ENCODE results near the gene ARHGAP40. TPM values are rescaled to one million over a fixed set of nuclear protein-coding genes. Genes with fewer than 3 reads are reported as not detected.

ARHGAP40 gene
- total RNA-seq, 2 donors from 2014 or later: not detected

DNA sequence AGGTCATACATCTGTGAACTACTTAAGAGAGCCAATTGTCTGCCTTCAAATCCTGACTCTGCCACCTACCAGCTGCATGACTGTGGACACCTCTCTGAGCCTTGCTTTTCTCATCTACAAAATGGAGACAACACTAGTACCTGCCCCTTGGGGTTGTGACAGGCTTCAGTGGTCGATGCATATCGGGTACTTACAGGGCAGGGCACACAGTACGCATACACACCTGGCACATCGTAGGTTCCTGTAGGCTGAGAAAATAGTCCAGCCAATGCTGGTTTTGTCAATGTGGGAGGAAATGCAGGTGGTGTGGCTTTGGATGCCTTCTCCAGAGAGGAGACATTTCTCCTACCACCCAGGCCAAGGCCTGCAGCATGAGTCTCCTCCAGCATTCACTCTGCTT, 18.3 kb upstream of the ARHGAP40 start:
- no peak overlapping the region for H3K4me3 ChIP-seq
- TF ChIP-seq, protein P1, sequence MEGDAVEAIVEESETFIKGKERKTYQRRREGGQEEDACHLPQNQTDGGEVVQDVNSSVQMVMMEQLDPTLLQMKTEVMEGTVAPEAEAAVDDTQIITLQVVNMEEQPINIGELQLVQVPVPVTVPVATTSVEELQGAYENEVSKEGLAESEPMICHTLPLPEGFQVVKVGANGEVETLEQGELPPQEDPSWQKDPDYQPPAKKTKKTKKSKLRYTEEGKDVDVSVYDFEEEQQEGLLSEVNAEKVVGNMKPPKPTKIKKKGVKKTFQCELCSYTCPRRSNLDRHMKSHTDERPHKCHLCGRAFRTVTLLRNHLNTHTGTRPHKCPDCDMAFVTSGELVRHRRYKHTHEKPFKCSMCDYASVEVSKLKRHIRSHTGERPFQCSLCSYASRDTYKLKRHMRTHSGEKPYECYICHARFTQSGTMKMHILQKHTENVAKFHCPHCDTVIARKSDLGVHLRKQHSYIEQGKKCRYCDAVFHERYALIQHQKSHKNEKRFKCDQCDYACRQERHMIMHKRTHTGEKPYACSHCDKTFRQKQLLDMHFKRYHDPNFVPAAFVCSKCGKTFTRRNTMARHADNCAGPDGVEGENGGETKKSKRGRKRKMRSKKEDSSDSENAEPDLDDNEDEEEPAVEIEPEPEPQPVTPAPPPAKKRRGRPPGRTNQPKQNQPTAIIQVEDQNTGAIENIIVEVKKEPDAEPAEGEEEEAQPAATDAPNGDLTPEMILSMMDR (IDR thresholded peaks at IDR 0.05): no peak
- H3K27me3 ChIP-seq: no peaks in the 10 kb centered on the region
- H3K27ac ChIP-seq: no peak overlapping the region
- no peaks in the 10 kb centered on the region for H3K36me3 ChIP-seq
- DNase-seq (ENCODE audit: low spot score): no peak
- H3K9me3 ChIP-seq: no peaks in the 10 kb centered on the region
- H3K4me1 ChIP-seq: peaks cover 0 to 27% of the 10 kb centered on the region in 2 donors

DNA sequence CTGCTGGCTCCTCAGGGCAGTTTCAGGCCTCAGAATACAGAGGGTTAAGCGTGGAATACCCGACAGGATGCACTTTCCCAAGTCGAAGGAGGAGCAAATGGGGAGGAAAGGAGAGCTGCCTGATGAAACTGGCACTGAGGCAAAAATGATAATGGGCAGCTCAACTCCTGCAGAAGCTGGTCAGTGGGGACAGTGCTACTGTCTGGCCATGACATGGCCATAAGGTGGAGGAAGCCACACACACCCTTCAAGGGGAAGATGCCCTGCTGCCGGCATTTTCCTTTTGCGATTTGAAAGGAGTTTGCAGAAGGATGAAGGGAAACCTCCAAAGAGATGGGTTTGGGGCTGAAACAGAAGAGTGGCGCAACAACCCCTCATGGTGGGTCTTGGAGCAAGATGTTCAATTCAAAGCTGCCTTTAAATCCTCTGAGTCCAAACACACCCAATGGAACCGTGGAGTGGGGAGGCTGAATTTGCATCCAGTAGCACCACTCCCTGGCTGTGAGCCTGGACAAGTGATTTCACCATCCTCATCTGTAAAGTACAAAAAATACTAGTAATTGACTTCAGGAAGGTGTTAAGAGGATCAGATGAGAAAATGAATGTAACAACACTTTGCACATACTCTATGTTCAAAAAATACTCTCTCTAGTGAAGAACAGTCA, 17.4 kb upstream of the ARHGAP40 start:
- H3K9me3 ChIP-seq: no peaks in the 10 kb centered on the region
- H3K4me1 ChIP-seq: peaks cover 0 to 22% of the 10 kb centered on the region in 2 donors
- H3K4me3 ChIP-seq: no peak overlapping the region
- no peaks in the 10 kb centered on the region for H3K27me3 ChIP-seq
- TF ChIP-seq, protein P1 (IDR thresholded peaks at IDR 0.05): no peak
- DNase-seq (ENCODE audit: low spot score): no peak
- H3K36me3 ChIP-seq: no peaks in the 10 kb centered on the region
- no peak overlapping the region for H3K27ac ChIP-seq

DNA sequence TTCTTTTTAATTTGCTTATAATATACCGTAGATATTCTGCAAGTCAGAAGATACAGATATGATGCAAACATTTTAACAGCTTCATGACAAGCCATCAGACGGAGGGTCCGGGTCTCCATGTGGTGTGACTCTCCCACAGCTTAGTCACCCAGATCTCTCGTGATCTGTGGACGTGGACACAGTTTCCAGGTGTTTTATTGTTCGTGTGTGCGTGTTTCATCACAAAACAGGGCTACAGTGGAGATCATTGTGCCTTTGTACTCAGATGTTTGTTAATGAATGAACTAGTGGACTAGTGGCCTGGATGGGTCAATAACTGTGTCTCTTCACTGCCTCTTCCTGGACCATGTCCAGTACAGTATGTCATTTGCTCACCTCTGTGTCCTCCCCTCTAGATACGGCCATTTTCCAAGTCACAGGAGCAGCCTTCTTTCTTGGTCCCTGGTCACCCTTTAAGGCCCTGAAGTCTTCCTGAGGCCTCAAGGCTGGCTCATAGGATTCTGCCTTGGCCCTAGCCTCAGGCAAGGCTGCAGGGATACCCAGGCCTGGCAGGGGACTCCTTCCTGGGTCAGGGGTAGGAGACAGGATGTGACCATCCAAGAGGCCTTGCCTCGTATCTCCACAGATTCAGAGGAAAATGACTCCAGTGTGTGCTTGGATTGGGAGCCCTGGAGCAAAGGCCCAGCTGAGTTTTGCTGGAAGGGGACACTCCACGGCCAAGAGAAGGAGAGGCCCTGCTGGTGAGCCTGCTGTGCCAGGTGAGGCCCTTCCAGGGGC, 16.0 kb upstream of the ARHGAP40 start:
- Histone ChIP-seq H3K27me3 (no peaks in the 10 kb centered on the region), H3K36me3 (no peaks in the 10 kb centered on the region), H3K27ac (no peak overlapping the region), H3K4me3 (no peak overlapping the region), H3K9me3 (no peaks in the 10 kb centered on the region), H3K4me1 (peaks cover 0 to 11% of the 10 kb centered on the region in 2 donors)
- DNase-seq (ENCODE audit: low spot score): no peak
- TF ChIP-seq, protein P1 (IDR thresholded peaks at IDR 0.05): no peak

DNA sequence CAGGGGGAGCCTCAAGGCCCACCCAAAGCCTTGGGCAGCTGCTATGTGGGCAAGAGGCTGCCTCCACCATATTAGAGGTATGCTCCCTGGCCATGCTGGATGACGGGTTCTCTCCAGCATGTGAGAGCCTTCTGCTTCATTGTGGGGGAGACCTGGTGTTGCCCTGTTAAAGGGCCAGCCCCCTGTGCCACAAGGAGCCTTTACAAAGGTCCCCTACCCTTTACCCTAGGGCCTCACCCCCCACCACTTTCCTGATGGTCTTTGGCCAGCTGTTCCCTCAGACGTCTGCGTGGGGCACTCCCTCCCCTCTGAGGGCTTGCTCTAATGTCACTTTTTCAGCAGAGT, 15.5 kb upstream of the ARHGAP40 start:
- Histone ChIP-seq H3K4me3 (no peak overlapping the region), H3K36me3 (no peaks in the 10 kb centered on the region), H3K27ac (no peak overlapping the region), H3K4me1 (peaks cover 0 to 5% of the 10 kb centered on the region in 2 donors), H3K27me3 (no peaks in the 10 kb centered on the region), H3K9me3 (no peaks in the 10 kb centered on the region)
- no peak for DNase-seq (ENCODE audit: low spot score)
- TF ChIP-seq, protein P1 (IDR thresholded peaks at IDR 0.05): no peak

DNA sequence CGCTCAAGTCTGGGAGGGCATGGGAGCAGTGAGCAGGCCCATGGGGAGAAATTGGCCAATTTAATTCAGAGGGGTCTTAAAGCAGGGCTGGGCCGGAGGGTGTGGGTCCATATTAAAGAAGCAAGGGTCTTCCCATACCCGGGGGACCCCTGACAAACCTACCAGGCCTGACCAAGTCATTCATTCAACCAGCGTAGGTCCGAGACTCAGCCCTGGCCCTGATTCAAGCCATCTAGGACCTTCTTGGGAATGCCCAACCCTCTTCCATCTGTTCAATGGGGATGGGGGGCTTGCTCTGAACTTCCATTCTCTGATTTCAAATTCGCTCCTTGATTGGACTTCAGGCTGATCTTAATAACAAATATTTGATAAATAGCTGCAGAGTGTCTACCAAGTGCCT, 13.3 kb upstream of the ARHGAP40 start:
- Histone ChIP-seq H3K27me3 (no peaks in the 10 kb centered on the region), H3K9me3 (no peaks in the 10 kb centered on the region), H3K4me3 (no peak overlapping the region), H3K4me1 (no peaks in the 10 kb centered on the region), H3K27ac (no peak overlapping the region), H3K36me3 (no peaks in the 10 kb centered on the region)
- TF ChIP-seq, protein P1 (IDR thresholded peaks at IDR 0.05): no peak
- no peak for DNase-seq (ENCODE audit: low spot score)

Data from right atrium auricular region (tissue), 2 donors.